ENCODE results near the gene CASTOR1. TPM values are rescaled to one million over a fixed set of nuclear protein-coding genes. Genes with fewer than 3 reads are reported as not detected.

Gene CASTOR1
- total RNA-seq, 1 experiment from 2014 or later, result 16.0 TPM

DNA sequence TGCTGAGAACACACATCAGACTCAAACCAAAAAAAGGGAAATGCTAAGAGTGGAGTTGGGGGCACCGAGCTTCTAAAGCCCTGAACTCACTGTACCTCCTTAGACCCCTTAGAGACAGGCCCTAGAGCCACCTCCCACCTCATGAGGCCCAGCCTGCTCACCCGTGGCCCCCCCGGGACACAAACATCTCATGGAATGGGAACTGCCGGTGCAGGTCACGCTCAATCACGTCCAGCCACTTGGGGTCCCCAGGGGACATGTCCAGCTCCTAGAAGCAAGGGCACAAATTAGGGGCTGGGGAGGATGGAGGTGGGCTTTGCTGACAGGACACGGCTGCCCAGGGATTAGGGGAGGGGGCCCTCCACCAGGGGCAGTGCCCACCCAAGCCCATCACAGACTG is 6.3 kb upstream of the CASTOR1 start:
- H3K9me3 Mint-ChIP-seq, result no peaks in the 10 kb centered on the region
- H3K27ac Mint-ChIP-seq, result no peak overlapping the region
- no peak overlapping the region for H3K4me3 Mint-ChIP-seq
- no peaks in the 10 kb centered on the region; the same call in 1 of the 2 replicates for H3K4me1 Mint-ChIP-seq
- H3K27me3 Mint-ChIP-seq (ENCODE audit: low read depth), result no peaks in the 10 kb centered on the region
- H3K36me3 Mint-ChIP-seq, result no peaks in the 10 kb centered on the region
- POLR2A ChIA-PET, result no interaction called here
- ATAC-seq, result no peak
- CTCF ChIA-PET, result interaction anchor here (1.1 to 1.7 kb wide), 2 partner anchors 8 to 33 kb away, joined by 3 to 5 read pairs; no protein-coding TSS in a partner anchor
- no peak for DNase-seq (ENCODE audit: low spot score)
- TF ChIP-seq IRF2 (CRISPR knock-in tag; IDR thresholded peaks at IDR 0.05; ENCODE audit: borderline replicate concordance, low read depth), result no peak
- TF ChIP-seq NR3C1 (CRISPR knock-in tag; conservative IDR thresholded peaks at IDR 0.05; ENCODE audit: low read depth), result no peak
- TF ChIP-seq SP1 (CRISPR knock-in tag; conservative IDR thresholded peaks at IDR 0.05), result no peak
- no peak for TF ChIP-seq ZNF416 (CRISPR knock-in tag; IDR thresholded peaks at IDR 0.05)
- TF ChIP-seq, protein P1, sequence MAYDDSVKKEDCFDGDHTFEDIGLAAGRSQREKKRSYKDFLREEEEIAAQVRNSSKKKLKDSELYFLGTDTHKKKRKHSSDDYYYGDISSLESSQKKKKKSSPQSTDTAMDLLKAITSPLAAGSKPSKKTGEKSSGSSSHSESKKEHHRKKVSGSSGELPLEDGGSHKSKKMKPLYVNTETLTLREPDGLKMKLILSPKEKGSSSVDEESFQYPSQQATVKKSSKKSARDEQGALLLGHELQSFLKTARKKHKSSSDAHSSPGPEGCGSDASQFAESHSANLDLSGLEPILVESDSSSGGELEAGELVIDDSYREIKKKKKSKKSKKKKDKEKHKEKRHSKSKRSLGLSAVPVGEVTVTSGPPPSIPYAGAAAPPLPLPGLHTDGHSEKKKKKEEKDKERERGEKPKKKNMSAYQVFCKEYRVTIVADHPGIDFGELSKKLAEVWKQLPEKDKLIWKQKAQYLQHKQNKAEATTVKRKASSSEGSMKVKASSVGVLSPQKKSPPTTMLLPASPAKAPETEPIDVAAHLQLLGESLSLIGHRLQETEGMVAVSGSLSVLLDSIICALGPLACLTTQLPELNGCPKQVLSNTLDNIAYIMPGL (CRISPR knock-in tag; IDR thresholded peaks at IDR 0.05), result no peak
- TF ChIP-seq CREB1 (CRISPR knock-in tag; IDR thresholded peaks at IDR 0.05), result no peak
- TF ChIP-seq PRRX2 (CRISPR knock-in tag; IDR thresholded peaks at IDR 0.05), result no peak

DNA sequence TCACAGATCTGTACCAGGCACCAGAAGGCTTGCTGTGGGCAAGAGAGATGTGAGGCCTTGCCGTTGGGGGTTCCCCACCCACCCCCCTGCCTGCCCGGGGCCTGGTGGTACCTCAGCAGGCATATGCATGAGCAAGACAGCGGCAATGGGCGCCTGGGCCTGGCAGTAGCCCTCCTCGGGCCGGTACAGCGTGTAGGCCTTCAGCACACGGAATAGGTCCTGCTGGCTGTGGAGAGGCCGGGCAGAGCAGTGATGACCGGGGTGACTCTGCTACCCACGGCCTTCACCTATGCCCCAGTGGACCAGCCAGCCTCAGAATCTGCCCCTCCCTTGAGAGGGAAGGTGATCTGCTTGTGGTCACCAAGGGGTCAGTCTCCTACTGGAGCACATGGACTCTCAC is 5.5 kb upstream of the CASTOR1 start:
- Mint-ChIP-seq H3K4me3 (no peak overlapping the region), H3K27ac (no peak overlapping the region), H3K9me3 (no peaks in the 10 kb centered on the region), H3K4me1 (peaks cover 6% of the 10 kb centered on the region; the same call in 1 of the 2 replicates), H3K27me3 (ENCODE audit: low read depth) (no peaks in the 10 kb centered on the region), H3K36me3 (no peaks in the 10 kb centered on the region)
- TF ChIP-seq GTF2I (CRISPR knock-in tag; conservative IDR thresholded peaks at IDR 0.05) (no peak), JAZF1 (CRISPR knock-in tag; IDR thresholded peaks at IDR 0.05) (no peak)
- ChIA-PET POLR2A (no interaction called here), CTCF (no interaction called here)
- DNase-seq (ENCODE audit: low spot score) (no peak), ATAC-seq (no peak)

GRCh38 chr22:30294066-30294465 is 4.8 kb upstream of the CASTOR1 start:
- ChIA-PET CTCF (no interaction called here), POLR2A (no interaction called here)
- Mint-ChIP-seq H3K27ac (peak overlapping the region; percentile 20; the same call in 1 of the 2 replicates), H3K4me3 (no peak overlapping the region), H3K27me3 (ENCODE audit: low read depth) (no peaks in the 10 kb centered on the region), H3K36me3 (no peaks in the 10 kb centered on the region), H3K4me1 (peaks cover 6% of the 10 kb centered on the region; the same call in 1 of the 2 replicates), H3K9me3 (no peaks in the 10 kb centered on the region)
- no peak for ATAC-seq
- TF ChIP-seq ZNF532 (CRISPR knock-in tag; IDR thresholded peaks at IDR 0.05; ENCODE audit: borderline replicate concordance) (no peak), OVOL2 (CRISPR knock-in tag; IDR thresholded peaks at IDR 0.05; ENCODE audit: borderline replicate concordance) (no peak), USF2 (CRISPR knock-in tag; IDR thresholded peaks at IDR 0.05) (no peak), NFYB (CRISPR knock-in tag; conservative IDR thresholded peaks at IDR 0.05; ENCODE audit: low read depth) (no peak)
- TF ChIP-seq, protein P2, sequence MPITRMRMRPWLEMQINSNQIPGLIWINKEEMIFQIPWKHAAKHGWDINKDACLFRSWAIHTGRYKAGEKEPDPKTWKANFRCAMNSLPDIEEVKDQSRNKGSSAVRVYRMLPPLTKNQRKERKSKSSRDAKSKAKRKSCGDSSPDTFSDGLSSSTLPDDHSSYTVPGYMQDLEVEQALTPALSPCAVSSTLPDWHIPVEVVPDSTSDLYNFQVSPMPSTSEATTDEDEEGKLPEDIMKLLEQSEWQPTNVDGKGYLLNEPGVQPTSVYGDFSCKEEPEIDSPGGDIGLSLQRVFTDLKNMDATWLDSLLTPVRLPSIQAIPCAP (CRISPR knock-in tag; IDR thresholded peaks at IDR 0.05), result no peak
- TF ChIP-seq, protein P1 (CRISPR knock-in tag; IDR thresholded peaks at IDR 0.05), result no peak
- no peak for DNase-seq (ENCODE audit: low spot score)
